K562 (cell line): ENCODE results near the gene DCAKD. TPM values are rescaled to one million over a fixed set of nuclear protein-coding genes. Genes with fewer than 3 reads are reported as not detected.

Source experiments
- ATAC-seq: fragments of 200-7000 bp; cut with Tn5 transposase; 3 replicates; pipeline ENCODE4 v1.9.1; 2020; ENCODE audit warnings: moderate library complexity
- BruUV-seq: library from RNA; stranded (reverse); fragments of 400-500 nt; replicated peaks from 2 replicates; lab custom pipeline; 2021; lab: Mats Ljungman, UMichigan
- CTCF ChIA-PET: fragments of 300-600 bp; formaldehyde crosslinking; extraction: SDS; loops from one replicate; lab custom pipeline; 2021; ENCODE audit warnings: low intra/inter-chr PET ratio; lab: Yijun Ruan, JAX
- POLR2A ChIA-PET: fragments of 300-600, 350-650 bp; sonication (Branson Sonifier 250); formaldehyde crosslinking; extraction: SDS; loops from one replicate; lab custom pipeline; 2021; ENCODE audit warnings: antibody characterized with exemption, inconsistent platforms; lab: Yijun Ruan, JAX
- DNase-seq, 4 experiments: peaks; one replicate each; pipeline versions ENCODE4 v3.0.0 to v3.0.0-alpha.2; 2011 to 2018; ENCODE audit warnings: low spot score in 3 of 4, mixed read lengths in 3 of 4; ENCODE audit errors: extremely low read depth in 1 of 4
- FAIRE-seq: peaks from 2 replicates; lab custom pipeline; 2011; peaks lifted over from hg19 to GRCh38; lab: Jason Lieb, UNC
- H2AFZ ChIP-seq: 2 replicates; pipeline ENCODE4 v1.6.0; 2011; ENCODE audit warnings: low read depth, low read length, control low read depth, inconsistent platforms
- H3K27ac ChIP-seq: fragments of 200-600 bp; 3 replicates; pipeline ENCODE4 v1.8.0; 2011; ENCODE audit warnings: low read depth, mild to moderate bottlenecking, control low read depth, inconsistent platforms, low read length, moderate library complexity, mixed read lengths; ENCODE audit errors: extremely low read depth
- H3K27me3 ChIP-seq, 2 experiments: fragments of 300-600 bp in 1 of 2; 2 replicates in 1 of 2; 3 replicates in 1 of 2; pipeline versions ENCODE4 v1.6.0 to v1.8.0; 2011; ENCODE audit warnings: inconsistent platforms in 2 of 2, low read length in 2 of 2, mild to moderate bottlenecking in 1 of 2, mixed read lengths in 1 of 2, moderate library complexity in 1 of 2; ENCODE audit not compliant: control insufficient read depth in 2 of 2, insufficient read depth in 2 of 2
- H3K36me3 ChIP-seq: fragments of 300-600 bp; 3 replicates; pipeline ENCODE4 v1.8.0; 2011; ENCODE audit warnings: mild to moderate bottlenecking, low read length, inconsistent platforms; ENCODE audit not compliant: control insufficient read depth, insufficient read depth
- H3K4me1 ChIP-seq, 2 experiments: fragments of 200-600 bp in 1 of 2; replicated peaks in 1 of 2; 2 replicates in 1 of 2; 3 replicates in 1 of 2; pipeline versions ENCODE4 v1.5.1 to v1.8.0; 2011; ENCODE audit warnings: inconsistent platforms in 2 of 2, low read length in 2 of 2, mild to moderate bottlenecking in 1 of 2, mixed read lengths in 1 of 2, moderate library complexity in 1 of 2; ENCODE audit not compliant: control insufficient read depth in 2 of 2, insufficient read depth in 2 of 2
- H3K4me2 ChIP-seq: 2 replicates; pipeline ENCODE4 v1.6.1; 2011; ENCODE audit warnings: low read length, control low read depth, inconsistent platforms, mixed read lengths; ENCODE audit not compliant: insufficient read depth
- H3K4me3 ChIP-seq: fragments of 200-600 bp; sonication (generic), shearing (Covaris generic); 2 replicates; pipeline ENCODE4 v1.5.1; 2016; ENCODE audit warnings: control low read depth, inconsistent platforms
- H3K79me2 ChIP-seq: fragments of 200-600 bp; 3 replicates; pipeline ENCODE4 v1.8.0; 2011; ENCODE audit warnings: low read length, inconsistent platforms; ENCODE audit not compliant: control insufficient read depth, insufficient read depth
- H3K9ac ChIP-seq, 2 experiments: 2 replicates each; pipeline versions ENCODE4 v1.6.0 to v1.6.1; 2011; ENCODE audit warnings: low read depth in 2 of 2, low read length in 2 of 2, control low read depth in 1 of 2, inconsistent platforms in 1 of 2, mild to moderate bottlenecking in 1 of 2, mixed read lengths in 1 of 2; ENCODE audit not compliant: insufficient read depth in 1 of 2
- H3K9me1 ChIP-seq: one replicate; pipeline ENCODE4 v1.6.0; 2011; ENCODE audit warnings: inconsistent platforms, mild to moderate bottlenecking, low read length, moderate library complexity; ENCODE audit not compliant: control insufficient read depth, insufficient read depth
- H3K9me3 ChIP-seq: replicated peaks from 2 replicates; pipeline ENCODE4 v1.5.1; 2011; ENCODE audit warnings: low read depth, low read length, inconsistent platforms; ENCODE audit not compliant: control insufficient read depth, insufficient read depth
- H4K20me1 ChIP-seq: replicated peaks from 2 replicates; pipeline ENCODE4 v1.6.1; 2011; ENCODE audit warnings: low read length, inconsistent platforms, mixed read lengths; ENCODE audit not compliant: control insufficient read depth, insufficient read depth
- BDP1 ChIP-seq: IDR thresholded peaks from 3 replicates; pipeline ENCODE4 v1.6.1; 2011; ENCODE audit not compliant: insufficient read length, insufficient read depth
- CBFA2T2 ChIP-seq: fragments of 450-650 bp; conservative IDR thresholded peaks from 2 replicates; pipeline ENCODE4 v1.6.1; 2017; ENCODE audit warnings: mild to moderate bottlenecking
- HNRNPL ChIP-seq: fragments of 200-400 bp; formaldehyde crosslinking; IDR thresholded peaks from 2 replicates; pipeline ENCODE4 v1.6.1; 2017; ENCODE audit warnings: low read depth, mild to moderate bottlenecking, low read length
- MTA1 ChIP-seq: fragments of 450-650 bp; IDR thresholded peaks from 2 replicates; pipeline ENCODE4 v1.6.1; 2017; ENCODE audit warnings: borderline replicate concordance
- TSC22D4 ChIP-seq: fragments of 450-650 bp; IDR thresholded peaks from 2 replicates; pipeline ENCODE4 v1.6.1; 2016; ENCODE audit warnings: missing genetic modification characterization, missing biosample characterization, control low read depth
- ZBTB40 ChIP-seq, 2 experiments: fragments of 450-650 bp in 1 of 2; sonication (generic) in 1 of 2; formaldehyde crosslinking in 1 of 2; IDR thresholded peaks; 2 replicates each; pipeline versions ENCODE4 v1.7.1 to v1.9.0; 2016 to 2022; ENCODE audit warnings: inconsistent platforms in 1 of 2, mild to moderate bottlenecking in 1 of 2, missing genetic modification reagents in 1 of 2
- ZNF12 ChIP-seq: sonication (generic); formaldehyde crosslinking; IDR thresholded peaks from 2 replicates; pipeline ENCODE4 v1.4.0; 2020; ENCODE audit warnings: mild to moderate bottlenecking, missing genetic modification reagents
- WGBS: fragments of 100-300 bp; shearing (Covaris generic); methylation state at CpG from one replicate; pipeline ENCODE4 v1.1.6; 2016; ENCODE audit warnings: low coverage, mixed read lengths; ENCODE audit not compliant: insufficient coverage; ENCODE audit errors: missing lambda C conversion rate; 5-methylcytosine and 5-hydroxymethylcytosine counted together
- in situ Hi-C: fragments of 300-500 bp; cut with MboI; formaldehyde crosslinking; loops from 4 replicates; pipeline ENCODE4 v1.15.0; 2018; ENCODE audit warnings: inconsistent platforms, mixed read lengths
- intact Hi-C: fragments of 100-400 bp; cut with micrococcal nuclease; formaldehyde crosslinking; loops from 2 replicates; pipeline ENCODE4 v1.14.2; 2022
- polyA plus RNA-seq, 8 experiments: library from polyadenylated mRNA; depleted of rRNA in 4 of 8; stranded (reverse) in 5 of 8; unstranded in 3 of 8; fragments of >200 nt; fragmentation: Nextera tagmentation in 2 of 8; fragmentation: Illumina TruSeq in 1 of 8; extraction: Ambion mirVana in 2 of 8; extraction: Trizol in 1 of 8; gene quantifications; 2 replicates each; pipeline versions ENCODE4 v1.2.1 to v1.2.3, GENCODE V29; 2011 to 2014; ENCODE audit warnings: inconsistent platforms in 1 of 8, missing spikeins in 1 of 8
- total RNA-seq, 7 experiments: library from RNA; depleted of rRNA in 6 of 7; stranded (reverse); fragments of >200 nt in 6 of 7; fragmentation: Illumina TruSeq in 2 of 7; extraction: Trizol in 2 of 7; gene quantifications; 2 replicates each; pipeline versions ENCODE4 v1.2.1 to v1.2.3, GENCODE V29; 2011 to 2021; ENCODE audit warnings: low replicate concordance in 1 of 7
- TF ChIP-seq, protein P1 (sequence below): sonication (generic); formaldehyde crosslinking; IDR thresholded peaks from 2 replicates; pipeline ENCODE4 v1.9.0; 2022; ENCODE audit warnings: mild to moderate bottlenecking, missing genetic modification reagents
- TF ChIP-seq, protein P2 (sequence below), 2 experiments: fragments of 250-450 bp in 1 of 2; fragments of 450-650 bp in 1 of 2; sonication (Bioruptor Pico) in 1 of 2; IDR thresholded peaks; 2 replicates each; pipeline versions ENCODE4 v1.6.1 to v1.8.0; 2016 to 2021; ENCODE audit warnings: mild to moderate bottlenecking in 2 of 2, moderate library complexity in 2 of 2, missing compliant biosample characterization in 1 of 2, missing genetic modification characterization in 1 of 2

The DCAKD gene
- total and polyA plus RNA-seq, 9 of the 15 experiments (the other 6 are each of a cell fraction or from before 2014, with no cell fraction given), result 7.9 to 35.5 (median 21.4) TPM

GRCh38 chr17:45018848-45019711, 32.4 kb downstream of the DCAKD start:
- Histone ChIP-seq H3K36me3 (peaks cover 6% of the 10 kb centered on the region; the same call in 2 of the 3 replicates), H3K27me3 (no peaks in the 10 kb centered on the region), H3K4me1 (peaks cover 24 to 36% of the 10 kb centered on the region in 2 experiments; a peak in 4 of 5 replicates), H3K9me3 (no peaks in the 10 kb centered on the region), H3K79me2 (no peaks in the 10 kb centered on the region), H3K4me3 (peak overlapping the region; percentile 45), H4K20me1 (0 out of 2 replicates have a peak, but pooled peaks cover 6% of the 10 kb centered on the region), H3K9ac (peak overlapping the region; percentile 73 to 89), H3K4me2 (peak overlapping the region; percentile 86), H3K9me1 (peaks cover 3% of the 10 kb centered on the region), H2AFZ (peak overlapping the region; percentile 95), H3K27ac (peak overlapping the region; percentile 61)
- intact Hi-C loops, result loop anchor here (2.0 to 10.0 kb wide), 4 partner anchors 78 to 244 kb away; no protein-coding TSS in a partner anchor
- CTCF ChIA-PET, result interaction anchor here (1.3 to 4.7 kb wide), 2 partner anchors 71 to 100 kb away, joined by 3 to 34 read pairs; partner anchors contain the start of gene KIF18B
- ATAC-seq (peak; percentile 83), DNase-seq (peak; percentile 71 to 88 (median 83)), FAIRE-seq (no peak)
- POLR2A ChIA-PET, result interaction anchor here (0.6 to 1.1 kb wide), 6 partner anchors 13 to 900 kb away, joined by 3 to 4 read pairs (median 3); no protein-coding TSS in a partner anchor
- in situ Hi-C loops, result loop anchor here (5.0 to 10.0 kb wide), 2 partner anchors 102 to 244 kb away; partner anchors contain the start of gene GFAP
- no TSS peak for BruUV-seq
- 2% methylated on average over 60 of the region's 82 CpGs for WGBS
- TF ChIP-seq, protein P1, sequence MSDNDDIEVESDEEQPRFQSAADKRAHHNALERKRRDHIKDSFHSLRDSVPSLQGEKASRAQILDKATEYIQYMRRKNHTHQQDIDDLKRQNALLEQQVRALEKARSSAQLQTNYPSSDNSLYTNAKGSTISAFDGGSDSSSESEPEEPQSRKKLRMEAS (CRISPR knock-in tag), result no peak
- TF ChIP-seq BDP1 (no peak), MTA1 (no peak), ZBTB40 (IDR thresholded peaks at IDR 0.05) (0 out of 2 replicates have a peak, but pooled peaks have one; percentile 44), ZBTB40 (CRISPR knock-in tag; IDR thresholded peaks at IDR 0.05) (no peak), TSC22D4 (tag) (no peak), ZNF12 (CRISPR knock-in tag) (no peak), HNRNPL (peak; percentile 48; the same call in 1 of the 2 replicates), CBFA2T2 (no peak)
- TF ChIP-seq, protein P2, sequence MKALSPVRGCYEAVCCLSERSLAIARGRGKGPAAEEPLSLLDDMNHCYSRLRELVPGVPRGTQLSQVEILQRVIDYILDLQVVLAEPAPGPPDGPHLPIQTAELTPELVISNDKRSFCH (CRISPR knock-in tag; IDR thresholded peaks at IDR 0.05), result no peak
- TF ChIP-seq, protein P2 (tag; IDR thresholded peaks at IDR 0.05), result 0 out of 2 replicates have a peak, but pooled peaks have one; percentile 27
